ENCODE measurements around the gene AMER1. TPM values are rescaled to one million over a fixed set of nuclear protein-coding genes. Genes with fewer than 3 reads are reported as not detected.

AMER1 gene
- total and polyA plus RNA-seq, 10 of the 15 experiments (the other 5 are each of a cell fraction or from before 2014, with no cell fraction given): 0.16 to 6.3 (median 4.2) TPM

- TF ChIP-seq SKIL (IDR thresholded peaks at IDR 0.05; ENCODE audit: low read depth, poor library complexity, severe bottlenecking) (no peak), NBN (IDR thresholded peaks at IDR 0.05) (0 out of 2 replicates have a peak, but pooled peaks have one; percentile 30), ETV6 (conservative IDR thresholded peaks at IDR 0.05 in 1 of 2, IDR thresholded peaks at IDR 0.05 in 1 of 2; ENCODE audit: borderline replicate concordance in 1 of 2, low read depth in 1 of 2) (no peak), ZSCAN29 (IDR thresholded peaks at IDR 0.05) (peak; percentile 8; the same call in 1 of the 2 replicates), NR2F1 (conservative IDR thresholded peaks at IDR 0.05) (no peak; the same call in 1 of the 2 replicates), ZNF217 (IDR thresholded peaks at IDR 0.05) (no peak), NFYB (IDR thresholded peaks at IDR 0.05; ENCODE audit: insufficient read depth, low read depth, low read length) (peak; percentile 78; the same call in 1 of the 2 replicates), E4F1 (IDR thresholded peaks at IDR 0.05; ENCODE audit: borderline replicate concordance, partially characterized antibody) (no peak), SUZ12 (IDR thresholded peaks at IDR 0.05; ENCODE audit: unreplicated experiment) (no peak), ELK1 (IDR thresholded peaks at IDR 0.05; ENCODE audit: low read depth, low read length) (no peak), PBX3 (IDR thresholded peaks at IDR 0.05; ENCODE audit: insufficient replicate concordance, low read depth, low read length) (peak; percentile 96), STAT1 (conservative IDR thresholded peaks at IDR 0.05) (no peak), POLR2A (IDR thresholded peaks at IDR 0.05; ENCODE audit: low read depth, low read length) (peak; percentile 92), TAF1 (IDR thresholded peaks at IDR 0.05; ENCODE audit: borderline replicate concordance, low read depth, low read length) (peak; percentile 23; the same call in 1 of the 2 replicates), CREB1 (IDR thresholded peaks at IDR 0.05; ENCODE audit: low read depth) (peak; percentile 36; the same call in 1 of the 2 replicates), BCL3 (IDR thresholded peaks at IDR 0.05; ENCODE audit: borderline replicate concordance, insufficient read depth, low read depth, low read length, poor library complexity, severe bottlenecking) (no peak), PML (IDR thresholded peaks at IDR 0.05; ENCODE audit: low read length) (0 out of 2 replicates have a peak, but pooled peaks have one; percentile 39)
Measured at GRCh38 chrX:64205735-64206501, 410 bp upstream of the AMER1 start (continued).
